ENCODE measurements around the gene RGS10. TPM values are rescaled to one million over a fixed set of nuclear protein-coding genes. Genes with fewer than 3 reads are reported as not detected.

Gene RGS10
- total and polyA plus RNA-seq, 2 of the 8 experiments (the other 6 are each of a cell fraction or from before 2014, with no cell fraction given): 5.5 to 13.1 TPM

GRCh38 chr10:119522747-119523426 lies 19.6 kb downstream of the RGS10 start:
- Histone ChIP-seq H3K18ac (ENCODE audit: extremely low read depth, low read length) (no peak overlapping the region), H4K5ac (ENCODE audit: insufficient read length, low read depth, low read length) (no peak overlapping the region)

More at GRCh38 chr10:119522747-119523426, 19.6 kb downstream of the RGS10 start:
- no peak overlapping the region for H3K14ac ChIP-seq (ENCODE audit: insufficient read length)
- FAIRE-seq (no peak), DNase-seq (ENCODE audit: low read depth in 1 of 2, low spot score in 2 of 2) (no peak)
- TF ChIP-seq ASH2L (IDR thresholded peaks at IDR 0.05; ENCODE audit: low read length): no peak
- no peak for TF ChIP-seq HDAC2 (IDR thresholded peaks at IDR 0.05; ENCODE audit: borderline replicate concordance in 1 of 2, low read depth in 2 of 2, low read length in 2 of 2)
- no peak for TF ChIP-seq RFX5 (IDR thresholded peaks at IDR 0.05; ENCODE audit: borderline replicate concordance, low read depth, low read length)
- no peak overlapping the region for H2BK120ac ChIP-seq (replicated peaks; ENCODE audit: low read depth, low read length)
- H3K56ac ChIP-seq (replicated peaks; ENCODE audit: insufficient read length, low read depth, low read length): no peak overlapping the region
- H3K79me2 ChIP-seq (ENCODE audit: control insufficient read depth in 1 of 2, insufficient read depth in 2 of 2, low read length in 2 of 2): no peaks in the 10 kb centered on the region
- H3K9me3 ChIP-seq (ENCODE audit: insufficient read depth in 2 of 2, low read depth in 1 of 2, low read length in 1 of 2): no peaks in the 10 kb centered on the region
- H3K36me3 ChIP-seq (ENCODE audit: control insufficient read depth in 2 of 4, insufficient read depth in 4 of 4, low read length in 3 of 4): no peaks in the 10 kb centered on the region
- H4K20me1 ChIP-seq (replicated peaks in 1 of 2; ENCODE audit: control insufficient read depth in 1 of 2, insufficient read depth in 2 of 2, low read length in 2 of 2): no peaks in the 10 kb centered on the region
- H3K4ac ChIP-seq (replicated peaks; ENCODE audit: insufficient read length, low read depth, low read length): no peak overlapping the region
- H4K91ac ChIP-seq (replicated peaks; ENCODE audit: insufficient read length, low read length): no peak overlapping the region
- H3K27me3 ChIP-seq (replicated peaks in 1 of 4; ENCODE audit: control insufficient read depth in 3 of 4, extremely low read depth in 1 of 4, insufficient read depth in 3 of 4, low read length in 3 of 4): no peaks in the 10 kb centered on the region; a peak in 1 of 7 replicates
- peaks cover 0 to 2% (median 0%) of the 10 kb centered on the region in 4 experiments; a peak in 2 of 7 replicates for H3K4me1 ChIP-seq (replicated peaks in 1 of 4; ENCODE audit: control insufficient read depth in 3 of 4, insufficient read depth in 4 of 4, low read length in 3 of 4)
- H2BK20ac ChIP-seq (ENCODE audit: low read length): no peak overlapping the region
- no peak overlapping the region for H2BK5ac ChIP-seq (ENCODE audit: low read depth, low read length)
- no peak overlapping the region for H3K23ac ChIP-seq (ENCODE audit: insufficient read length)
- no peak overlapping the region for H3K27ac ChIP-seq (ENCODE audit: low read depth, low read length)
- no peak overlapping the region for H2AFZ ChIP-seq (ENCODE audit: low read length)
- no peak overlapping the region for H3K4me2 ChIP-seq (ENCODE audit: insufficient read depth in 1 of 2, low read depth in 2 of 2, low read length in 2 of 2)
- no peak overlapping the region for H2BK15ac ChIP-seq (ENCODE audit: low read length)
- no peak overlapping the region for H2BK12ac ChIP-seq (ENCODE audit: low read depth, low read length)
- H3K4me3 ChIP-seq (ENCODE audit: extremely low read depth in 1 of 4, insufficient read depth in 2 of 4, low read depth in 3 of 4, low read length in 4 of 4): no peak overlapping the region
- no peak overlapping the region for H4K8ac ChIP-seq (ENCODE audit: extremely low read depth, insufficient read depth, low read length)
- H2AK5ac ChIP-seq (ENCODE audit: low read depth, low read length): no peak overlapping the region
- no peaks in the 10 kb centered on the region for H3K23me2 ChIP-seq (ENCODE audit: low read depth, low read length)
- no peaks in the 10 kb centered on the region for H3K79me1 ChIP-seq (ENCODE audit: low read depth, low read length)
- no peak overlapping the region for H3K9ac ChIP-seq (replicated peaks in 1 of 4; ENCODE audit: extremely low read depth in 1 of 4, low read depth in 3 of 4, low read length in 3 of 4)
- ChIA-PET POLR2A (ENCODE audit: partially characterized antibody) (interaction anchor here (0.6 kb wide), 1 partner anchor 767 kb away, joined by 4 read pairs; no protein-coding TSS in a partner anchor), CTCF (ENCODE audit: partially characterized antibody) (interaction anchor here (0.8 to 1.3 kb wide), 2 partner anchors 28 to 77 kb away, joined by 3 to 4 read pairs; no protein-coding TSS in a partner anchor)
- WGBS, 2 experiments (ENCODE audit: extremely low coverage in 1 of 2, insufficient coverage in 1 of 2, insufficient read length in 1 of 2, insufficient replicate concordance in 2 of 2, low coverage in 1 of 2, low lambda C conversion rate in 2 of 2, missing lambda C conversion rate in 1 of 2): 83% methylated on average over 11 of the region's 11 CpGs; no CpG with 5 or more reads in 1 of the 2 experiments

All from H1 (cell line).